Neuronal stem cell (in vitro differentiated cells): ENCODE measurements around the gene CCDC91.

Source experiments
- DNase-seq: peaks from one replicate; pipeline ENCODE4 v3.0.0-alpha.2; 2013; ENCODE audit warnings: low spot score
- H2AFZ ChIP-seq: one replicate; pipeline ENCODE4 v1.6.1; 2013; ENCODE audit warnings: mild to moderate bottlenecking, low read length, inconsistent platforms
- H2AK5ac ChIP-seq: 2 replicates; pipeline ENCODE4 v1.6.1; 2013; ENCODE audit warnings: low read depth, mild to moderate bottlenecking, inconsistent platforms, low read length, moderate library complexity, mixed read lengths
- H2BK120ac ChIP-seq: 2 replicates; pipeline ENCODE4 v1.6.1; 2013; ENCODE audit warnings: low read depth, mild to moderate bottlenecking, inconsistent platforms, low read length, moderate library complexity, mixed read lengths
- H2BK12ac ChIP-seq: one replicate; pipeline ENCODE4 v1.6.1; 2013; ENCODE audit warnings: low read length, inconsistent platforms
- H2BK15ac ChIP-seq: 2 replicates; pipeline ENCODE4 v1.6.1; 2013; ENCODE audit warnings: mild to moderate bottlenecking, low read length, inconsistent platforms, mixed read lengths
- H2BK5ac ChIP-seq: one replicate; pipeline ENCODE4 v1.6.1; 2013; ENCODE audit warnings: inconsistent platforms, mild to moderate bottlenecking, low read length, moderate library complexity
- H3K14ac ChIP-seq: one replicate; pipeline ENCODE4 v1.6.1; 2013; ENCODE audit warnings: low read length, inconsistent platforms
- H3K18ac ChIP-seq: 2 replicates; pipeline ENCODE4 v1.6.1; 2013; ENCODE audit warnings: low read length, inconsistent platforms
- H3K23ac ChIP-seq: 2 replicates; pipeline ENCODE4 v1.6.1; 2013; ENCODE audit warnings: low read depth, mild to moderate bottlenecking, mixed read lengths, low read length, inconsistent platforms; ENCODE audit not compliant: poor library complexity
- H3K27ac ChIP-seq: replicated peaks from 3 replicates; pipeline ENCODE4 v1.5.1; 2013; ENCODE audit warnings: low read length, inconsistent platforms
- H3K27me3 ChIP-seq, 3 experiments: 2 replicates each; pipeline ENCODE4 v1.6.1; 2013; ENCODE audit warnings: low read length in 3 of 3, mild to moderate bottlenecking in 2 of 3, inconsistent platforms in 1 of 3, low read depth in 1 of 3, mixed read lengths in 1 of 3, moderate library complexity in 1 of 3; ENCODE audit not compliant: control insufficient read depth in 3 of 3, insufficient read depth in 3 of 3
- H3K36me3 ChIP-seq, 2 donors: replicated peaks in 1 of 2; 2 replicates each; pipeline ENCODE4 v1.6.1; 2013; ENCODE audit warnings: low read length in 2 of 2; ENCODE audit not compliant: control insufficient read depth in 2 of 2, insufficient read depth in 2 of 2
- H3K4ac ChIP-seq: 2 replicates; pipeline ENCODE4 v1.6.1; 2013; ENCODE audit warnings: inconsistent platforms, mild to moderate bottlenecking, low read length, moderate library complexity
- H3K4me1 ChIP-seq, 2 donors: 1 replicate in 1 of 2; 2 replicates in 1 of 2; pipeline ENCODE4 v1.6.1; 2013; ENCODE audit warnings: low read length in 2 of 2, low read depth in 1 of 2; ENCODE audit not compliant: control insufficient read depth in 2 of 2, insufficient read depth in 1 of 2
- H3K4me2 ChIP-seq: one replicate; pipeline ENCODE4 v1.6.1; 2013; ENCODE audit warnings: mild to moderate bottlenecking, low read length, inconsistent platforms; ENCODE audit not compliant: insufficient read depth, poor library complexity, severe bottlenecking
- H3K4me3 ChIP-seq, 2 donors: 2 replicates each; pipeline ENCODE4 v1.5.1; 2013; ENCODE audit warnings: low read length in 2 of 2, mild to moderate bottlenecking in 2 of 2, inconsistent platforms in 1 of 2, moderate library complexity in 1 of 2
- H3K79me1 ChIP-seq: one replicate; pipeline ENCODE4 v1.6.1; 2013; ENCODE audit warnings: low read depth, mild to moderate bottlenecking, inconsistent platforms, low read length, moderate library complexity
- H3K9ac ChIP-seq: one replicate; pipeline ENCODE4 v1.6.1; 2013; ENCODE audit warnings: mild to moderate bottlenecking, low read depth, low read length, inconsistent platforms; ENCODE audit not compliant: poor library complexity
- H3K9me3 ChIP-seq, 2 donors: replicated peaks in 1 of 2; 2 replicates each; pipeline versions ENCODE3 to v1.6.1; 2013; ENCODE audit warnings: low read length in 2 of 2, mild to moderate bottlenecking in 2 of 2, inconsistent platforms in 1 of 2, low read depth in 1 of 2, mixed read lengths in 1 of 2, moderate library complexity in 1 of 2; ENCODE audit not compliant: control insufficient read depth in 2 of 2, insufficient read depth in 1 of 2
- H4K8ac ChIP-seq: one replicate; pipeline ENCODE4 v1.6.1; 2013; ENCODE audit warnings: low read depth, mild to moderate bottlenecking, inconsistent platforms, low read length, moderate library complexity
- H4K91ac ChIP-seq: one replicate; pipeline ENCODE4 v1.6.1; 2013; ENCODE audit warnings: low read length, low read depth, mild to moderate bottlenecking, inconsistent platforms; ENCODE audit not compliant: poor library complexity
- WGBS, 2 donors: extraction: QIAGEN DNeasy Blood & Tissue Kit; methylation state at CpG; one replicate each; pipeline ENCODE4 v1.1.7; 2013; ENCODE audit warnings: missing lambda C conversion rate in 2 of 2, mixed read lengths in 1 of 2; ENCODE audit not compliant: insufficient read length in 2 of 2, insufficient replicate concordance in 1 of 2; ENCODE audit errors: extremely low coverage in 2 of 2; 5-methylcytosine and 5-hydroxymethylcytosine counted together

Gene CCDC91

GRCh38 chr12:28239918-28240317, 49.7 kb downstream of the CCDC91 start:
- Histone ChIP-seq H4K8ac (no peak overlapping the region), H3K4me3 (no peak overlapping the region)
- WGBS, 2 donors: no CpG with 5 or more reads among the region's 3 CpGs

DNA sequence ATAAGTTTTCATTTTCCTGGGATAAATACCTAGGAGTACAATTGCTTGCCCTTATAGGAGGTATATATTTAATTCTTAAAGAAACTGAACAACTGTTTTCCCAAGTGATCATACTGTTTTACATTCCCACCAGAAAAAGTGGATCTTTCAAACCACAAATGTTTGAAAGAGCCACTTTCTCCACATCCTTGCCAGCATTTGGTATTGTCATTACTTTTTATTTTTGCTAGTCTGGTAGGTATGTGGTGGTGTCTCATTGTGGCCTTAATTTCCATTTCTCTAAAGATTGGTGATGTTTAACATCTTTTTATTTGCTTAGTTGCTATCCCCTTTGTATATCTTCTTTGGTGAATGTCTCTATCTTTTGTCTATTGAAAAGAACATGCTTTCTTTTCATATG, 50.6 kb downstream of the CCDC91 start:
- Histone ChIP-seq H3K4me1 (no peaks in the 10 kb centered on the region), H2BK5ac (no peak overlapping the region), H2BK12ac (no peak overlapping the region), H3K27ac (no peak overlapping the region), H3K4ac (no peak overlapping the region), H3K23ac (no peak overlapping the region), H3K27me3 (no peaks in the 10 kb centered on the region), H3K4me2 (no peak overlapping the region), H3K36me3 (no peaks in the 10 kb centered on the region), H2AFZ (no peak overlapping the region), H4K8ac (no peak overlapping the region), H4K91ac (no peak overlapping the region), H2BK120ac (no peak overlapping the region), H3K79me1 (no peaks in the 10 kb centered on the region), H3K18ac (no peak overlapping the region), H3K9ac (no peak overlapping the region), H3K4me3 (no peak overlapping the region), H3K14ac (no peak overlapping the region), H2AK5ac (no peak overlapping the region), H2BK15ac (no peak overlapping the region), H3K9me3 (no peaks in the 10 kb centered on the region)
- DNase-seq: no peak

More at GRCh38 chr12:28239918-28240317, 49.7 kb downstream of the CCDC91 start:
- DNase-seq: no peak
- H2BK120ac ChIP-seq: no peak overlapping the region
- H3K27me3 ChIP-seq: no peaks in the 10 kb centered on the region
- no peak overlapping the region for H2BK15ac ChIP-seq
- no peak overlapping the region for H3K23ac ChIP-seq
- no peaks in the 10 kb centered on the region for H3K4me1 ChIP-seq
- H3K9me3 ChIP-seq: no peaks in the 10 kb centered on the region
- no peak overlapping the region for H2AK5ac ChIP-seq
- H2BK5ac ChIP-seq: no peak overlapping the region
- H3K27ac ChIP-seq: no peak overlapping the region
- H3K4ac ChIP-seq: no peak overlapping the region
- no peak overlapping the region for H2AFZ ChIP-seq
- no peak overlapping the region for H3K9ac ChIP-seq
- no peaks in the 10 kb centered on the region for H3K79me1 ChIP-seq
- no peak overlapping the region for H3K18ac ChIP-seq
- H3K36me3 ChIP-seq: no peaks in the 10 kb centered on the region
- H3K14ac ChIP-seq: no peak overlapping the region
- H2BK12ac ChIP-seq: no peak overlapping the region
- no peak overlapping the region for H3K4me2 ChIP-seq
- no peak overlapping the region for H4K91ac ChIP-seq

DNA sequence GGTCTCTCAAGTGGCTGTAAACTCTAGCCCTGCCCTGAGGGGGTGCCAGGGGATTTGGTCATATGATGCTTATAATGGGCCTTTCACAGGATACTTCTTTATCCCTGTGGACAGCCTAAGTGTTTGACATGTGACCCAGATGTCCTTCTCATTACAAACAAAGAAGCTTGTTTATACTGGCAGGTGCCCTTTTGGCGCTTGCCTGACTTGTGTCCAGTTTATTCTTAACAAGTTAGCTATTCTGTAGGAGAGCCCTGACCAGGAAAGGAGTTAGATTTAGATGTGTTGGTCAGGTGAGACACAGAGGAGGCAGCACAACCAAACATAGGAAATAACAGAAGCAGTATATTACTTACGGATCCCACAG, 51.9 kb downstream of the CCDC91 start:
- Histone ChIP-seq H3K36me3 (no peaks in the 10 kb centered on the region), H3K4ac (no peak overlapping the region), H3K4me3 (no peak overlapping the region), H4K8ac (no peak overlapping the region), H3K9ac (no peak overlapping the region), H2BK12ac (no peak overlapping the region), H2AFZ (no peak overlapping the region), H3K4me2 (no peak overlapping the region), H3K14ac (no peak overlapping the region), H3K18ac (no peak overlapping the region), H2BK120ac (no peak overlapping the region), H3K27me3 (no peaks in the 10 kb centered on the region), H3K79me1 (no peaks in the 10 kb centered on the region), H3K4me1 (no peaks in the 10 kb centered on the region), H3K23ac (no peak overlapping the region), H4K91ac (no peak overlapping the region), H2BK5ac (no peak overlapping the region), H2AK5ac (no peak overlapping the region), H3K27ac (no peak overlapping the region), H3K9me3 (no peaks in the 10 kb centered on the region), H2BK15ac (no peak overlapping the region)
- DNase-seq: no peak
- WGBS, 2 donors: no CpG with 5 or more reads among the region's 2 CpGs

DNA sequence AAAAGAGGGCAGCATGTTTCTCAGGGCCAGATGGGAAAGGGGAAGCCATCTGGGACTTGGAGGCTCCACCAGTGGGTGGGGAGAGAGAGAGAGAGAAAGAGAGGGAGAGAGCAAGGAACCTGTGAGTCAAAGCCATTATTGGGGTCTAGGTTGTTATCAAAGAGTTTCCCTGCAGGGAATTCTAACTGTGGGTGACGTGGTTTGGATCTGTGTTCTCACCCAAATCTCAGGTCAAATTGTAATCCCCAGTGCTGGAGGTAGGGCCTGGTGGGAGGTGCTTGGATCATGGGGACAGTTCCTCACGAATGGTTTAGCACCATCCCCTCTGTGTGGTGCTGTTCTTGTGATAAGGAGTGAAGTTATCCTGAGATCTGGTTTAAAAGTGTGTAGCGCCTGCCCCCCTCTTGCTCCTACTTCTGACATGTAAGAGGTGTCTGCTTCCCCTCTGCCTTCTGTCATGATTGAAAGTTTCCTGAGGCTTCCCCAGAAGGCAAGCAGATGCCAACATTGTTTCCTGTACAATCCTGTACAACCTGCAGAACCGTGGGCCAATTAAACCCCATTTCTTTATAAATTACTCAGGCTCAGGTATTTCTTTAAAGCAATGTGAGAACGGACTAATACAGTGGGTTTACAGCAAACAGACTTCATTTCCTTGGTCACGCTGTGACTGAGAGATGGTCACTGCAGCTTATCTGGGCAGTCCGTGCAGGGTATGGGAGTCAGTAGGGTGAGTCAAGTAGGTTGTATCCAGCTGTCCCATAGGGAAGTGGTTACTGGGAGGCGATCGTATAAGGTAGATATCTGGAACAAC, 52.4 kb downstream of the CCDC91 start:
- H2BK12ac ChIP-seq: no peak overlapping the region
- H4K8ac ChIP-seq: no peak overlapping the region
- no CpG with 5 or more reads among the region's 9 CpGs for WGBS, 2 donors
- no peak overlapping the region for H2BK5ac ChIP-seq
- H3K14ac ChIP-seq: no peak overlapping the region
- no peaks in the 10 kb centered on the region for H3K79me1 ChIP-seq
- no peak overlapping the region for H3K4ac ChIP-seq
- H3K9me3 ChIP-seq: no peaks in the 10 kb centered on the region
- H2BK15ac ChIP-seq: no peak overlapping the region
- no peak overlapping the region for H3K4me2 ChIP-seq
- no peak overlapping the region for H3K27ac ChIP-seq
- no peak overlapping the region for H3K23ac ChIP-seq
- H3K18ac ChIP-seq: no peak overlapping the region
- no peak overlapping the region for H3K9ac ChIP-seq
- no peaks in the 10 kb centered on the region for H3K36me3 ChIP-seq
- no peak overlapping the region for H3K4me3 ChIP-seq
- no peak overlapping the region for H2AK5ac ChIP-seq
- no peak overlapping the region for H2AFZ ChIP-seq
- no peaks in the 10 kb centered on the region for H3K27me3 ChIP-seq
- no peak overlapping the region for H4K91ac ChIP-seq
- no peak overlapping the region for H2BK120ac ChIP-seq
- H3K4me1 ChIP-seq: no peaks in the 10 kb centered on the region
- DNase-seq: no peak
